HG03558 (cell line): ENCODE data around the gene LPAR1.

Experiments
- ATAC-seq: cut with Tn5 transposase; IDR thresholded peaks from one replicate; pipeline ENCODE4 v1.9.1; 2021; ENCODE audit warnings: moderate number of reproducible peaks; ENCODE audit not compliant: unreplicated experiment; ENCODE audit errors: extremely low read depth

Gene LPAR1

GRCh38 chr9:111039231-111039906, 1.1 kb upstream of the LPAR1 start:
- ATAC-seq = no peak

- ATAC-seq = no peak
Measured at GRCh38 chr9:111037708-111038330, 451 bp downstream of the LPAR1 start.

DNA sequence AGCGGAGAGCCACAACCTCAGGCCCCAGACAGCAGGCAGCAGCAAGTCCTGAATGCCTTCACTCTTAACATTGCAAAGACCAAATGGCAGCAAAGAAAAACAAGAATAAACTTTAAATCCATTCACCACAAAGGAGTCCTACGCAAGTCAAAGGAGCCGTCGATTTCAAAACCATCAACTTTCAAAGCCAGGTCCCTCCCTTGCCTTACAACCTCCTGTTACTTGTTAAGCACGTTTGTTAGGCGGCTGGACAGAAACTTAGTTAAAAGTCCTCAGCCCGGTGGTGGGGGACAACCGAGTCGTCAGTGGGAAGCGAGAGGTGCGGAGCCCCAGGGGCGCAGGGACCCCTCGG, 938 bp downstream of the LPAR1 start:
- ATAC-seq = no peak

GRCh38 chr9:111036946-111037345, 1.3 kb downstream of the LPAR1 start:
- ATAC-seq = no peak

GRCh38 chr9:111036429-111036789, 1.9 kb downstream of the LPAR1 start:
- no peak for ATAC-seq

GRCh38 chr9:111035543-111036428, 2.5 kb downstream of the LPAR1 start:
- ATAC-seq = no peak

GRCh38 chr9:111034898-111035539, 3.3 kb downstream of the LPAR1 start:
- no peak for ATAC-seq

GRCh38 chr9:111034170-111034897, 3.9 kb downstream of the LPAR1 start:
- no peak for ATAC-seq

GRCh38 chr9:111030492-111030891, 7.8 kb downstream of the LPAR1 start:
- no peak for ATAC-seq

DNA sequence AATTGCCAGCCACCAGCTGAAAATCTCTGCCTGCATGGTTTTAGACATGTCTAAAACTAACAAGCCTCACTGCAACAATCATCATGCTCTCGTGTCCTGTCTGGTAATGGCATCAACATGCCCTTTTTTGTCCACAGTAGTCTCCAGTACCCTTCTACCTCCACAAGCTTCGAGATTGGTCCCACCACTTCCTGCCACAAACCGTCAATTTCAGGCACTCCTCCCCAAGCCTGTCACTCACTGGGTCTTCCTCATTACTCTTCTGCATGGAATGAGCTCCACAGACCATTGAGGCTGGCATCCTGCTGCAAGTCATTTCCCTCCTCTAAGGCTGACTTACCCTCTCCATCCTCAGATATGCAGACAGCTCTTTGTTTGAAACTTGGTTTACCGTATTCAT, 9.0 kb downstream of the LPAR1 start:
- ATAC-seq = no peak

GRCh38 chr9:111027798-111028197, 10.5 kb downstream of the LPAR1 start:
- no peak for ATAC-seq

DNA sequence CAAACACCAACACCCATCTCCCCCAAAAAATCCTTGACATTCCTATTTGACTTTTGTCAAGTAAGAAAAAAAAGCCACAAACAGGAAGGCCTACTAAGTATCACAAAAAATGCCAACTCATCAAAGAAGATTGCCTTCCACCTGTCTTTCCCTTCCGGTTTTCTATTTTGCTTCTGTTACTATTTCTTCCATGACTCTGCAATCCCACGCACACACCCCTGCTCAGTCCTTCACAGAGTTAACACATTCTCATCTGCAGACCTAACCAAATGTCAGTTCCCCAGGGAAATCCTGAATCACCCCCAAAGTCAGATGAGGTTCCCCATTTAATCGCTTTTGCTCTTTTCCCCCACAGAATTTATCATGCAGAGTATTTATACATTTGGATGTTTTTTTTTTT, 15.1 kb downstream of the LPAR1 start:
- no peak for ATAC-seq

- ATAC-seq = no peak
Measured at GRCh38 chr9:111020594-111020993, 17.7 kb downstream of the LPAR1 start.

- no peak for ATAC-seq
Measured at GRCh38 chr9:111016426-111017045, 21.7 kb downstream of the LPAR1 start.

- no peak for ATAC-seq
Measured at GRCh38 chr9:111016016-111016415, 22.3 kb downstream of the LPAR1 start.

DNA sequence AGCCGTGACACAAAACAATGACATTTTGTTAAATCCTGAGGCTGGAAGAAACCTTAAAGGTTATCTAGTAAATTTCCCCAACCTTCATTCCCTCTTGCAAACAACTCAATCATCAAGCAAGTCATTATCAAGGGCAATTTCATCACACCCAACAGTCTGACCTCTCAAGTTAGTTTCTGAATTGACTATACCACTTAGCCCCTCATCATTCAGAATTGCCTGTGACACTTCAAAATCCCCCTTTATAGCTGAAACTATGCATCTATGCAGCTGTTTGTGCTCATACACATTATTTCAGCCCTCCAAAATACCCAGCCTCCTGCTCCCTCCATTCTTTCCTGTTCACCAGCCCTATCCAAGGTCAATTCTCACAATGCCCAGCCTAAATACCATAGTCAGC, 24.6 kb downstream of the LPAR1 start:
- no peak for ATAC-seq

- no peak for ATAC-seq
Measured at GRCh38 chr9:111013250-111013649, 25.0 kb downstream of the LPAR1 start.

DNA sequence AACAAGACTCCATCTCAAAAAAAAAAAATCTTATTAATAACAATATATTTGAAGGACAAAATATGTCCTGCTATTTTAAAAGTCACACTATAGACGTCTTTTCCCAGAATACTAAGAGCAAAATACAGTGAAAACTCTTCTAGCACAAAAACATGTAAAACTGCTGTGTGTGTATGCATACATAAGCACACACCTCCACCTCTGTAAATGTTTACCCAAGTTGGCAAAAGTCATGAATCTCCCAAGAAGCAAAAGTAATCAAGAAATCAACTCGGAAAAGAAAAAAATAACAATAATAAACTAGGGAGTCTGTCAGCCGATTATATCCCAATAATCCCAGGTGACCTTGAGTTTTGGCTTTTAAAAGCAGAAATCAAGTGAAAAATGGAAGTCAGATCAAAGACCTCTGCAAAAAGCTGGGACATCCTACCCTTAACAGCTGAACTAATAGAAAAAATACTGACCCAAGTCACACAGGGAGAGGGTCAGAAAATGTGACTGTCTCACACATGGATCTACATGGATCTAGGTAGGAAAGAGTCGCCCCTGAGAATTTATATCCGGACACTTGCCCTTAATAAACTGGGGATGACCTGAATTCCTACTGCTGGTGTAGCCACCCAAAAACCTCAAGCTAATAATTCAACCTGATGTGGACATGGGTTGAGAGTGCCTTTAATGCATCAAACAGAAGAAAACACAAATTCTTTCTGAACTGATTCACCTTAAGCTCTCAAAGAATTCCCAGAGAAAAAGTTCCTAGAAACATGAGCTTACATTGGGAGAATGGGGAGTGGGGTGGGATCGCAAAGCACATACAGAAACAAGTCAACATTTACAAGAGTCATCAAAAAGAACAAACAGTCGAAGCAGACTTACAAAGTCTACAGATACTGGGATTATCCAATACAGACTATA, 29.9 kb downstream of the LPAR1 start:
- no peak for ATAC-seq
